Measurements from ENCODE around the gene ZNG1B. TPM values are rescaled to one million over a fixed set of nuclear protein-coding genes. Genes with fewer than 3 reads are reported as not detected.
"Not testable (repeated sequence)": the region's sequence is repeated elsewhere in the genome, so short reads cannot be mapped to it uniquely, and the experiment has no call there.

ZNG1B gene
- total RNA-seq, 1 experiment from 2014 or later: 49.7 TPM

- H3K9me3 Mint-ChIP-seq (ENCODE audit: low read depth, unreplicated experiment); intact Hi-C loops (cut with micrococcal nuclease; ENCODE audit: unreplicated experiment); BruUV-seq (replicated peaks); H3K36me3 Mint-ChIP-seq (ENCODE audit: insufficient read depth, unreplicated experiment); H3K4me1 Mint-ChIP-seq (ENCODE audit: low read depth, unreplicated experiment); H3K4me3 Mint-ChIP-seq (ENCODE audit: low read depth, unreplicated experiment); H3K27me3 Mint-ChIP-seq (ENCODE audit: unreplicated experiment); H3K27ac Mint-ChIP-seq (ENCODE audit: unreplicated experiment); CTCF ChIA-PET; DNase-seq: not testable (repeated sequence)
Measured at GRCh38 chr2:113499019-113499885, 61.8 kb downstream of the ZNG1B start.

GRCh38 chr2:113499886-113500722 lies 62.6 kb downstream of the ZNG1B start:
- BruUV-seq (replicated peaks); H3K4me1 Mint-ChIP-seq (ENCODE audit: low read depth, unreplicated experiment); intact Hi-C loops (cut with micrococcal nuclease; ENCODE audit: unreplicated experiment); DNase-seq; H3K27ac Mint-ChIP-seq (ENCODE audit: unreplicated experiment); H3K4me3 Mint-ChIP-seq (ENCODE audit: low read depth, unreplicated experiment); H3K9me3 Mint-ChIP-seq (ENCODE audit: low read depth, unreplicated experiment); H3K36me3 Mint-ChIP-seq (ENCODE audit: insufficient read depth, unreplicated experiment); CTCF ChIA-PET; H3K27me3 Mint-ChIP-seq (ENCODE audit: unreplicated experiment): not testable (repeated sequence)

GRCh38 chr2:113500723-113501038 lies 63.2 kb downstream of the ZNG1B start:
- CTCF ChIA-PET; H3K27me3 Mint-ChIP-seq (ENCODE audit: unreplicated experiment); H3K27ac Mint-ChIP-seq (ENCODE audit: unreplicated experiment); H3K36me3 Mint-ChIP-seq (ENCODE audit: insufficient read depth, unreplicated experiment); H3K9me3 Mint-ChIP-seq (ENCODE audit: low read depth, unreplicated experiment); intact Hi-C loops (cut with micrococcal nuclease; ENCODE audit: unreplicated experiment); H3K4me3 Mint-ChIP-seq (ENCODE audit: low read depth, unreplicated experiment); BruUV-seq (replicated peaks); H3K4me1 Mint-ChIP-seq (ENCODE audit: low read depth, unreplicated experiment); DNase-seq: not testable (repeated sequence)

GRCh38 chr2:113502216-113503093 lies 65.0 kb downstream of the ZNG1B start:
- H3K9me3 Mint-ChIP-seq (ENCODE audit: low read depth, unreplicated experiment); DNase-seq; H3K27ac Mint-ChIP-seq (ENCODE audit: unreplicated experiment); H3K36me3 Mint-ChIP-seq (ENCODE audit: insufficient read depth, unreplicated experiment); H3K4me3 Mint-ChIP-seq (ENCODE audit: low read depth, unreplicated experiment); intact Hi-C loops (cut with micrococcal nuclease; ENCODE audit: unreplicated experiment); H3K27me3 Mint-ChIP-seq (ENCODE audit: unreplicated experiment); H3K4me1 Mint-ChIP-seq (ENCODE audit: low read depth, unreplicated experiment); BruUV-seq (replicated peaks); CTCF ChIA-PET: not testable (repeated sequence)

GRCh38 chr2:113503094-113504042 lies 65.9 kb downstream of the ZNG1B start:
- not testable (repeated sequence) for H3K27ac Mint-ChIP-seq (ENCODE audit: unreplicated experiment); H3K9me3 Mint-ChIP-seq (ENCODE audit: low read depth, unreplicated experiment)

GRCh38 chr2:113504081-113504480 lies 66.6 kb downstream of the ZNG1B start:
- H3K4me3 Mint-ChIP-seq (ENCODE audit: low read depth, unreplicated experiment); H3K9me3 Mint-ChIP-seq (ENCODE audit: low read depth, unreplicated experiment); CTCF ChIA-PET; BruUV-seq (replicated peaks); H3K4me1 Mint-ChIP-seq (ENCODE audit: low read depth, unreplicated experiment); DNase-seq; intact Hi-C loops (cut with micrococcal nuclease; ENCODE audit: unreplicated experiment); H3K27me3 Mint-ChIP-seq (ENCODE audit: unreplicated experiment); H3K27ac Mint-ChIP-seq (ENCODE audit: unreplicated experiment); H3K36me3 Mint-ChIP-seq (ENCODE audit: insufficient read depth, unreplicated experiment): not testable (repeated sequence)

More at GRCh38 chr2:113503094-113504042, 65.9 kb downstream of the ZNG1B start:
- H3K4me1 Mint-ChIP-seq (ENCODE audit: low read depth, unreplicated experiment); BruUV-seq (replicated peaks); CTCF ChIA-PET; H3K36me3 Mint-ChIP-seq (ENCODE audit: insufficient read depth, unreplicated experiment); H3K27me3 Mint-ChIP-seq (ENCODE audit: unreplicated experiment); H3K4me3 Mint-ChIP-seq (ENCODE audit: low read depth, unreplicated experiment); intact Hi-C loops (cut with micrococcal nuclease; ENCODE audit: unreplicated experiment); DNase-seq: not testable (repeated sequence)

GRCh38 chr2:113507394-113508140 lies 70.1 kb downstream of the ZNG1B start:
- H3K27ac Mint-ChIP-seq (ENCODE audit: unreplicated experiment); BruUV-seq (replicated peaks); H3K9me3 Mint-ChIP-seq (ENCODE audit: low read depth, unreplicated experiment); H3K4me1 Mint-ChIP-seq (ENCODE audit: low read depth, unreplicated experiment); H3K4me3 Mint-ChIP-seq (ENCODE audit: low read depth, unreplicated experiment); H3K36me3 Mint-ChIP-seq (ENCODE audit: insufficient read depth, unreplicated experiment); DNase-seq; intact Hi-C loops (cut with micrococcal nuclease; ENCODE audit: unreplicated experiment); H3K27me3 Mint-ChIP-seq (ENCODE audit: unreplicated experiment); CTCF ChIA-PET: not testable (repeated sequence)

GRCh38 chr2:113508187-113508586 lies 70.7 kb downstream of the ZNG1B start:
- H3K4me1 Mint-ChIP-seq (ENCODE audit: low read depth, unreplicated experiment); BruUV-seq (replicated peaks); H3K4me3 Mint-ChIP-seq (ENCODE audit: low read depth, unreplicated experiment); H3K27me3 Mint-ChIP-seq (ENCODE audit: unreplicated experiment); DNase-seq; H3K27ac Mint-ChIP-seq (ENCODE audit: unreplicated experiment); H3K36me3 Mint-ChIP-seq (ENCODE audit: insufficient read depth, unreplicated experiment); intact Hi-C loops (cut with micrococcal nuclease; ENCODE audit: unreplicated experiment); H3K9me3 Mint-ChIP-seq (ENCODE audit: low read depth, unreplicated experiment); CTCF ChIA-PET: not testable (repeated sequence)

Measured in Calu3 (cell line).